ENCODE measurements around the gene NCK2. TPM values are rescaled to one million over a fixed set of nuclear protein-coding genes. Genes with fewer than 3 reads are reported as not detected.

Gene NCK2
- total and polyA plus RNA-seq, 10 of the 15 experiments (the other 5 are each of a cell fraction or from before 2014, with no cell fraction given) = 1.2 to 30.9 (median 14.1) TPM

DNA sequence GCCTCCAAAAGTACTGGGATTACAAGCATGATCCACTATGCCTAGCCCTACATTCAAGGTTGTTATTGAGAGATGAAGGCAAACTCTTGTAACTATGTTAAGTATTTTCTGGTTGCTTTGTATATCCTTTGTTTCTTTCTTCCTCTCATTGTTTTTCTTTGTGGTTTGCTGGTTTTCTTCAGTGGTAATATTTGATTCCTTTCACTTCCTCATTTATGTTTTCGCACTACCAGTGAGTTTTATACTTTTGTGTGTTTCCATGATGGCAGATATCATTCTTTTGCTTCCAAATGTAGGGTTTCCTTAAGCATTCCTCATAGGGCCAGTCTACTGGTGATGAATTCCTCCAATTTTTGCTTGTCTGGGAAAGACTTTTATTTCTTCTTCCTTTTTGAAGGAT is 90.2 kb downstream of the NCK2 start (continued):
- no peak for TF ChIP-seq SMAD5 (IDR thresholded peaks at IDR 0.05; ENCODE audit: low read depth)
- TF ChIP-seq SUPT20H (IDR thresholded peaks at IDR 0.05; ENCODE audit: borderline replicate concordance, control insufficient read depth, low read depth, low read length) = no peak
- peak; percentile 77 for TF ChIP-seq NBN (IDR thresholded peaks at IDR 0.05)
- 0 out of 2 replicates have a peak, but pooled peaks have one; percentile 47 for TF ChIP-seq MEF2A (IDR thresholded peaks at IDR 0.05; ENCODE audit: insufficient read depth, low read depth, low read length)
- no peak for TF ChIP-seq SIX5 (IDR thresholded peaks at IDR 0.05; ENCODE audit: low read depth, low read length, severe bottlenecking)
- peak; percentile 96 for TF ChIP-seq RCOR1 (conservative IDR thresholded peaks at IDR 0.05; ENCODE audit: low read depth, low read length)
- peak; percentile 61 for TF ChIP-seq SKIL (IDR thresholded peaks at IDR 0.05; ENCODE audit: low read depth, poor library complexity, severe bottlenecking)
- TF ChIP-seq BCL11A (IDR thresholded peaks at IDR 0.05; ENCODE audit: low read depth, low read length) = peak; percentile 57; the same call in 1 of the 2 replicates
- TF ChIP-seq, protein P1, sequence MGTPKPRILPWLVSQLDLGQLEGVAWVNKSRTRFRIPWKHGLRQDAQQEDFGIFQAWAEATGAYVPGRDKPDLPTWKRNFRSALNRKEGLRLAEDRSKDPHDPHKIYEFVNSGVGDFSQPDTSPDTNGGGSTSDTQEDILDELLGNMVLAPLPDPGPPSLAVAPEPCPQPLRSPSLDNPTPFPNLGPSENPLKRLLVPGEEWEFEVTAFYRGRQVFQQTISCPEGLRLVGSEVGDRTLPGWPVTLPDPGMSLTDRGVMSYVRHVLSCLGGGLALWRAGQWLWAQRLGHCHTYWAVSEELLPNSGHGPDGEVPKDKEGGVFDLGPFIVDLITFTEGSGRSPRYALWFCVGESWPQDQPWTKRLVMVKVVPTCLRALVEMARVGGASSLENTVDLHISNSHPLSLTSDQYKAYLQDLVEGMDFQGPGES (IDR thresholded peaks at IDR 0.05) = no peak
- TF ChIP-seq SREBF2 (IDR thresholded peaks at IDR 0.05; ENCODE audit: low read length) = no peak
- TF ChIP-seq, protein P2, sequence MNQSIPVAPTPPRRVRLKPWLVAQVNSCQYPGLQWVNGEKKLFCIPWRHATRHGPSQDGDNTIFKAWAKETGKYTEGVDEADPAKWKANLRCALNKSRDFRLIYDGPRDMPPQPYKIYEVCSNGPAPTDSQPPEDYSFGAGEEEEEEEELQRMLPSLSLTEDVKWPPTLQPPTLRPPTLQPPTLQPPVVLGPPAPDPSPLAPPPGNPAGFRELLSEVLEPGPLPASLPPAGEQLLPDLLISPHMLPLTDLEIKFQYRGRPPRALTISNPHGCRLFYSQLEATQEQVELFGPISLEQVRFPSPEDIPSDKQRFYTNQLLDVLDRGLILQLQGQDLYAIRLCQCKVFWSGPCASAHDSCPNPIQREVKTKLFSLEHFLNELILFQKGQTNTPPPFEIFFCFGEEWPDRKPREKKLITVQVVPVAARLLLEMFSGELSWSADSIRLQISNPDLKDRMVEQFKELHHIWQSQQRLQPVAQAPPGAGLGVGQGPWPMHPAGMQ (IDR thresholded peaks at IDR 0.05; ENCODE audit: borderline replicate concordance) = 0 out of 2 replicates have a peak, but pooled peaks have one; percentile 58
- peak; percentile 44; the same call in 1 of the 2 replicates for TF ChIP-seq MXI1 (IDR thresholded peaks at IDR 0.05; ENCODE audit: low read depth, low read length)
- TF ChIP-seq TCF7 (IDR thresholded peaks at IDR 0.05; ENCODE audit: borderline replicate concordance) = peak; percentile 35; the same call in 1 of the 2 replicates
- 0 out of 4 replicates have a peak, but pooled peaks of 1 of the 2 experiments have one; percentile 27 for TF ChIP-seq ETV6 (conservative IDR thresholded peaks at IDR 0.05 in 1 of 2, IDR thresholded peaks at IDR 0.05 in 1 of 2; ENCODE audit: borderline replicate concordance in 1 of 2, low read depth in 1 of 2)
- peak; percentile 41; the same call in 1 of the 2 replicates for TF ChIP-seq CREM (IDR thresholded peaks at IDR 0.05; ENCODE audit: low read depth)
- TF ChIP-seq GABPA (IDR thresholded peaks at IDR 0.05; ENCODE audit: low read depth) = 0 out of 2 replicates have a peak, but pooled peaks have one; percentile 29
- peak; percentile 87 for TF ChIP-seq NFIC (IDR thresholded peaks at IDR 0.05; ENCODE audit: low read depth, low read length)
- TF ChIP-seq, protein P3, sequence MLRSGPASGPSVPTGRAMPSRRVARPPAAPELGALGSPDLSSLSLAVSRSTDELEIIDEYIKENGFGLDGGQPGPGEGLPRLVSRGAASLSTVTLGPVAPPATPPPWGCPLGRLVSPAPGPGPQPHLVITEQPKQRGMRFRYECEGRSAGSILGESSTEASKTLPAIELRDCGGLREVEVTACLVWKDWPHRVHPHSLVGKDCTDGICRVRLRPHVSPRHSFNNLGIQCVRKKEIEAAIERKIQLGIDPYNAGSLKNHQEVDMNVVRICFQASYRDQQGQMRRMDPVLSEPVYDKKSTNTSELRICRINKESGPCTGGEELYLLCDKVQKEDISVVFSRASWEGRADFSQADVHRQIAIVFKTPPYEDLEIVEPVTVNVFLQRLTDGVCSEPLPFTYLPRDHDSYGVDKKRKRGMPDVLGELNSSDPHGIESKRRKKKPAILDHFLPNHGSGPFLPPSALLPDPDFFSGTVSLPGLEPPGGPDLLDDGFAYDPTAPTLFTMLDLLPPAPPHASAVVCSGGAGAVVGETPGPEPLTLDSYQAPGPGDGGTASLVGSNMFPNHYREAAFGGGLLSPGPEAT (IDR thresholded peaks at IDR 0.05; ENCODE audit: low read depth) = peak; percentile 87
- no peak for TF ChIP-seq NR2C2 (IDR thresholded peaks at IDR 0.05; ENCODE audit: borderline replicate concordance, control insufficient read depth, insufficient read length, low read depth)
- TF ChIP-seq ZNF217 (IDR thresholded peaks at IDR 0.05) = peak; percentile 74
- TF ChIP-seq MTA2 (IDR thresholded peaks at IDR 0.05; ENCODE audit: low read depth) = peak; percentile 87
- TF ChIP-seq ZBED1 (IDR thresholded peaks at IDR 0.05; ENCODE audit: borderline replicate concordance) = no peak

Measured in GM12878 (cell line).